DLD1 (cell line): ENCODE data around the gene FOXN3.
"Not testable (repeated sequence)": the region's sequence is repeated elsewhere in the genome, so short reads cannot be mapped to it uniquely, and the experiment has no call there.

Source experiments
- in situ Hi-C: cut with HindIII; loops from 2 replicates; pipeline ENCODE4 v1.10.0; 2017; ENCODE audit warnings: low sequenced_read_pairs

FOXN3 gene

GRCh38 chr14:89142366-89142765 is 274.7 kb downstream of the FOXN3 start:
- in situ Hi-C loops: no loop called here

GRCh38 chr14:89141862-89142261 is 275.2 kb downstream of the FOXN3 start:
- in situ Hi-C loops: no loop called here

DNA sequence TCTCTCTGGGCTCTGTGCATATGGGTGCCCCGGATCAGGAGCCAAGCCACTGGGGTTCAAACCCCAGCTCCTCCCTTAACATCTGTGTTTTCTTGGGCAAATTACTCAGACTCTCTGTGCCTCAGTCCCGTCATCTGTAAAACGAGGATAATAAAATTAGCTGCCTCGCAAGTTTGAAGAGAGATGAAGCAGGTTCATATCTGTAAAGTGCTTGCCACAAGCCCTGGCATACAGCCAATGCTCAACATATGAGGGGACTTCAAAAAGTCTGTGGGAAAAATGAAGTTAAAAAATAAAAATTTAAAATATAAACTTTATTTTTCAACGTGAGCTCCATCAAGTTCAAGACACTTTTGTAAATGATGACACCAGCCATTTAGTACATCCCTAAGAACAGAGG is 276.7 kb downstream of the FOXN3 start:
- in situ Hi-C loops: no loop called here

DNA sequence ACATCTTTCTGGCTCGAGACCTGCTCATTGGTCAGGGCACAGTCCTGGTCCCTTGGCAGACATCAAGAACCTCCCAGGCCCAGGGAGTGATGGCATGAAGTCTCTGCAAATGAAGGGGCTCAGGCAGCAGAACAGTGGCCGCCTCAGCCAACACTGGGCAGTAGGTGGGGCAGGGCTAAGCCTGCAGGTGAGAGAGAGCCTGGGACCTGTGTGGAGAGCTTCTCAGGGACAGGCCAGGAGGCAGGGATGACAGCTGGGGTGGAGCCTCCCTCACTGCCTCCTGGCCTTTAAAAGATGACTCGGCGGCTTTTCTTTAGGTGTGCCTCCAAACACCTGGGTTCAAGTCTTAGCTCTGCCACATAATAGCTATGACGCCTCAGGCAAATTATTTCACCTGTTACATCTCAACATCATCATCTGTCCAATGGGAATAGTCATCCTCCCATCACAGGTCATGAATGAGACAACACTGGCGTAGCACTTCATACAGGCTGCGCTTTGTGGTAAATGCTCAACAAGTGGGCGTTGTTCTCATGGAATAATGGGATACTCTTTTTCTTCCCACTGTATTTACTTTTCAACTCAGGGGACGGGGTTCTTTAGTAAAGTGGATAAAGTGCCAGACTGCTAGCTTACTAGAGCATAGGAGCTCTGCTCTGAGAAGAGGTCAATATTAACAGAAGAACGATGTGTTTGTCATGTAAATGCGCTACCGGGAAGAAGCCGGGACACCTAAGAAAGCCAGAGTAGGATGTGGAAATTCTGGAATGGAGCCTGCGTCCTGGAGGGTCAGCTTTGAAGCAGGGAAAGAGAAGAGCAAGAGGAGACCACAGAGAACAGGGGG is 277.4 kb downstream of the FOXN3 start:
- in situ Hi-C loops: no loop called here

DNA sequence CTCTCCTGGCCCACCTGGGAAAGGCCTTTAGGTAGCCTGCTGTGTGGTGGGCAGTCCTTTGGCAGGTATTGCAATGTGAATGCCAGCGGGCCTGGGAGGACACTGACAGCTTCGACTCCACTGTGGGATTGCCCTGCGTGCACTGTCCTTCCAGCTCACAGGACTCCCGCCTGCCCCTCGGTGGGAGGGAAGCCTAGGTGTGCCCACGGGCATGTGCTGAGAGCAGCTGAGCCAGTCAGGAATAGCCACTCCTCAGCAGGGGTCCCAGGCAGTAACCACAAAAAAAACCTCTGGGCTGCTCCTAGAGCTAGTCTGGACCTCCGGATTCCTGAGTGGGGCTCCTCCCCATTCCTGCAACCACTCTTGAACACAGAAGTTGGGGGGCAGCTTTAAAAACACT is 278.2 kb downstream of the FOXN3 start:
- in situ Hi-C loops: no loop called here

DNA sequence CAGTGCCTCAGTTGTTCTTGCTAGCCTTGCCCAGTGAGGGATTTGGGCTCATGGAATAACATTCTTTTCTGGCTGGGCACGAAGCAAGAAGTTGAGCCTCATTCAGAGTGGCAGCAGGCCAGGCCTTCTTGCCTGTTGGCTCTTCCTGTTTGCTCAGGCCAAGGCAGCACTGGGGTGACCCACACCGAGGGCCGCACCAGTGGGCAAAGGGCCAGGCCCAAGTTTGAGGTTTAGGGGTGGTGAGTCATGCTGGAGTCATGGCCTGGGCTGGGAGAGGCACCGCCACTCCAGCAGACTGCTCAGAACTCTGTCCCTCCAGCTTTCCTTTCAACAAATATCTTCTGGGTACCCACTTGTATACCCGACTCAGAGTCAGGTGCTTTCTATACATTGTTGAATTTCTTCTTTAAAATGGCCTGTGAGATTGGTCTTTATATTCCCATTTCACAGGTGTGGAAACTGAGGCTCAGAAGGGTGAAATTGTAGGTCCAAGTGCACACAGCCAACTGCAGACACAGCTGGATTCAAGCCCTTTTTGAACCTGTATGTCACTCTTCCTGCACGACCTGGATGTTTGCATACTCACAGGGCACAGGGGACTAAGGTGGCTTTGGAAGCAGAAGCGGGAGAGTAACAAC is 279.4 kb downstream of the FOXN3 start:
- in situ Hi-C loops: no loop called here

GRCh38 chr14:89136587-89136986 is 280.4 kb downstream of the FOXN3 start:
- in situ Hi-C loops: no loop called here

GRCh38 chr14:89134640-89135039 is 282.4 kb downstream of the FOXN3 start:
- in situ Hi-C loops: no loop called here

- in situ Hi-C loops: no loop called here
Observed at GRCh38 chr14:89131004-89131750, 285.9 kb downstream of the FOXN3 start.

DNA sequence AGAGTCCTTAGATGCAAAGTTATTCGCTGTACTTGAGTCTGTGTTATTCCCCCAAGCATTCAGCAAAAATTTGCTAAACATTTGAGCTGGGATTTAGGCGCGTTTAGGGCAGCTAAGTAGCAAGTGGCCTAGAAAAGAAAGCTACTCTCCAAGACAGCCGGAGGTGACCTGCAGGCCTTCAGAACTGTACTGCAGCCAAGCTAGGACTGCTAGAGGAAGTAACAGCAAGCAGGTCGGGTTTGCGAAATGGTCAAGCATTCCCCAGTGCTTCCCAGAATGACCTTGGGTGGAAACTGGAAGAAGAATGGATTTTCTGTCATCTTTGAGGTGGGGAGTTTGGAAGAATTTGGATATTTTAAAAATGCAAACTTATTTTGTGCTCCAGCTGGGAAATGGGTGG is 287.5 kb downstream of the FOXN3 start:
- in situ Hi-C loops: no loop called here

GRCh38 chr14:89128311-89129026 is 288.6 kb downstream of the FOXN3 start:
- in situ Hi-C loops: no loop called here

DNA sequence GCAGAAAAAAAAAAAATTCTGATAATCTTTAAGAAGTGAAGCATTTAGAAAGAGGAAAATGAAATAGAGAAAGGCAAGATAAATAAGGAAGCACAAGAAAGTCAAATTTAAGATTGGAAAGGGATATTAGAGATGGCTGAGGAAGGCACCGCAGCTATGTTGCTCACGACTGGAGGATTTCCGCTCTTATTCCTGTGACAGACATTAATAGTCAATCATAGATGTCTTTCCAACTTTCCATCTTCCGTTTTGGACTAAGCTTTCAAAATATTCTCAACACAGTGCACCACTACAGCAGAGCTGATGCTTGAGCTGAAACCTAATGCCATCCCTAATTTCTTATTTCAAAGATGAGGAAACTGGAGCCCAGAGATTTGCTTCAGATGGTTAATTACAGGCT is 290.6 kb downstream of the FOXN3 start:
- in situ Hi-C loops: no loop called here

- in situ Hi-C loops: no loop called here
Observed at GRCh38 chr14:89125216-89125615, 291.8 kb downstream of the FOXN3 start.

GRCh38 chr14:89123851-89124250 is 293.2 kb downstream of the FOXN3 start:
- in situ Hi-C loops: no loop called here

DNA sequence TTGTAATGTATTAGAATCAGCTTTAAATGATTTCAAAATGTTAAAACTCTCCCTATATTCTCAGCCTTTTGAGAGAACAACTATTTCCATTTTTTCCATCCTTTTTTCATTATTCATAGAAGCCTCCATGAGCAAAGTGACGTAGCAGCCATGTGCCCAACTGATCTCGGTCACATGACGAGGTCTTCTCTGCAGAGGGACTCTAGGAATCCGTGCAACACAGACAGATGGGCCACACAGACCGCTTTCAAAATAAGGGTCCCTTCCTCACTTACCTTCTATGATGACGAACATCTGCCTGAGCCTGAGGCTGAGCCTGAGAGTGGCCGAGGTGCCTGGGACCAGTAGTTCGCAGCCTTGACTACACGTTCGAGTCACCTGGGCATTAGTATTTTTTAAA is 293.8 kb downstream of the FOXN3 start:
- in situ Hi-C loops: no loop called here

DNA sequence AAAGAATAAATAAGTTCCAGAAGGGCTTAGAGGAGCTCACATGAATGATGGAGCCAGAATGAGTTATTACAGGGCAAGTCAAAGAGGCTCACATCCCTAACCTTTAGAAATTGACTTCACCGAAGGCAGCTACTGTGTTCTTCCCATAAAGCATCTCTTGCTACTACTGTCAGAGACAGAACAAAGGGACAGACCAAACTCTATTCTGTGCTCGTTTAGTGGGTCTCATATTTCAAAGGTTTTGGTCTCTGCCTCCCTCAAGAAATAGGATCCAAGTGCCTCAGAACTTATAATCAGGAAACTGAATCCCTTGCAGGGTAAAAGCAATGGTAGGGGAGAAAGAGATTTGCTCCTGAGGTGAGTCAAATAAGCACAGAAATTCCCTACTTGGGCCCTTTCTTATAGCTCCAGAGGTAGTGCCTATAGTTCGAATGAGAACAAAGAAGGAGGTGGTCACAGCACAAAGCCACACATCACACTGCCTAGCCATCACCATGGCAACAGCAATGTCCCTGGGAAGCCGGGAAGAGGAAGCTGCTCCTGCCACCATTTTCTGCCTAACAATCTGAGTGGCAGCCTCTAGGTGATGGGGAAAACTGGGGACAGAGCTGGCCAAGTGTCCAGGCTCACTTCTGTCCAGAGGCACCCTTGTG is 294.9 kb downstream of the FOXN3 start:
- in situ Hi-C loops: no loop called here

- in situ Hi-C loops: no loop called here
Observed at GRCh38 chr14:89117012-89117411, 300.0 kb downstream of the FOXN3 start.

GRCh38 chr14:89114109-89114508 is 302.9 kb downstream of the FOXN3 start:
- in situ Hi-C loops: no loop called here

DNA sequence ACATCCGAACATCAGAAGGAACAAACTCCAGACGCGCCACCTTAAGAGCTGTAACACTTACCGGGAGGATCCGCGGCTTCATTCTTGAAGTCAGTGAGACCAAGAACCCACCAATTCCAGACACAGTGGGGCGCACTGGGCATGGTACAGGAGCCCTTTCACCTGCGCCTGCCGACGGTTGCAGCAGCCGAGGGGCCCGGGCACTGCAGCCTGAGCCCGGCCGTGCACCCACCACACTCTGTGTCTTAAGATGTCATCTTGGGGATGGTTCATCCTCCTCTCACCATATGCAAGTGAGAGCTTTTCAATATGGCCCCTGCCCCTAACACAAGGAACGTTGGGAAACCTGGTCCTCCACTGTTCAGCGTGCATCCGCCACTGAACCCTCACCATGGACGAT is 304.3 kb downstream of the FOXN3 start:
- in situ Hi-C loops: no loop called here

DNA sequence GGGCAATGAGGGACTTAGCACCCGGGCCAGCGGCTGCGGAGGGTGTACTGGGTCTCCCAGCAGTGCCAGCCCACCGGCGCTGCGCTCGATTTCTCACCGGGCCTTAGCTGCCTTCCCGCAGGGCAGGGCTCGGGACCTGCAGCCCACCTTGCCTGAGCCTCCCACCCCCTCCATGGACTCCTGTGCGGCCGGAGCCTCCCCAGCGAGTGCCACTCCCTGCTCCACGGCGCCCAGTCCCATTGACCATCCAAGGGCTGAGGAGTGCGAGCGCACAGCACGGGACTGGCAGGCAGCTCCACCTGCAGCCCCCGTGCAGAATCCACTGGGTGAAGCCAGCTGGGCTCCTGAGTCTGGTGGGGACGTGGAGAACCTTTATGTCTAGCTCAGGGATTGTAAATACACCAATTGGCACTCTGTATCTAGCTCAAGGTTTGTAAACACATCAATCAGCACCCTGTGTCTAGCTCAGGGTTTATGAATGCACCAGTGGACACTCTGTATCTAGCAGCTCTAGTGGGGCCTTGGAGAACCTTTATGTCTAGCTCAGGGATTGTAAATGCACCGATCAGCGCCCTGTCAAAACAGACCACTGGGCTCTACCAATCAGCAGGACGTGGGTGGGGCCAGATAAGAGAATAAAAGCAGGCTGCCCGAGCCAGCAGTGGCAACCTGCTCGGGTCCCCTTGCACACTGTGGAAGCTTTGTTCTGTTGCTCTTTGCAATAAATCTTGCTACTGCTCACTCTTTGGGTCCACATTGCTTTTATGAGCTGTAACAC is 305.1 kb downstream of the FOXN3 start:
- in situ Hi-C loops: not testable (repeated sequence)
